ENCODE data around the gene PITPNM3. TPM values are rescaled to one million over a fixed set of nuclear protein-coding genes. Genes with fewer than 3 reads are reported as not detected.

The PITPNM3 gene
- polyA plus RNA-seq, 1 donor from 2014 or later = 3.0 TPM

DNA sequence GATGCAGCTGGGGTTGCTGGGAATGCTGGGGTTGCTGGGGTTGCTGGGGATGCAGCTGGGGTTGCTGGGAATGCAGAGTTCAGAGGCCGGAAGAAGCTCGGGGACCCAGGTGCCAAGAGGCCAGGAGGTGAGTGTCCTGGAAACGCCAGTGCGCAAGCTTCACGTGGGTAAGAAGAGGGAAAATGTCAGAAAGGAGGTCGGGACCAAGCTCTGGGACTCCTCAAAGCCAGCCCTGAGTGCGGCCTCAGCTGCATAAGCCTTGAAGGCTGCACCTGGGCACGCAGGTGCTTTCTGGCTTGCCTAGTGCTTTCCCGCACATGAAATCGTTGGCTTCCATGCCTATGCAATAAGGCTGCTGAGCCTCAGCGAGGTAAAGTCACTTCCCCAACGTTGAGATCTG, 48.3 kb downstream of the PITPNM3 start:
- Histone ChIP-seq H3K27me3 (ENCODE audit: insufficient read depth, low read depth, low read length) (no peaks in the 10 kb centered on the region), H3K79me2 (replicated peaks; ENCODE audit: insufficient read depth, low read length) (no peaks in the 10 kb centered on the region), H3K36me3 (ENCODE audit: insufficient read depth, low read length) (no peaks in the 10 kb centered on the region), H3K9me2 (ENCODE audit: insufficient read depth, low read length) (no peaks in the 10 kb centered on the region), H4K20me1 (ENCODE audit: insufficient read depth) (no peaks in the 10 kb centered on the region), H3K4me3 (ENCODE audit: low read length) (no peak overlapping the region), H3K9ac (ENCODE audit: low read length) (no peak overlapping the region), H3K27ac (ENCODE audit: low read length) (no peak overlapping the region), H2AFZ (ENCODE audit: low read depth, low read length) (no peak overlapping the region), H3F3A (ENCODE audit: insufficient read depth, low read length, poor library complexity, severe bottlenecking) (no peaks in the 10 kb centered on the region), H3K9me3 (ENCODE audit: low read length) (no peaks in the 10 kb centered on the region), H3K4me2 (ENCODE audit: low read length) (no peak overlapping the region)
- TF ChIP-seq EP300 (conservative IDR thresholded peaks at IDR 0.05; ENCODE audit: poor library complexity, severe bottlenecking) = no peak
- TF ChIP-seq, protein P1, sequence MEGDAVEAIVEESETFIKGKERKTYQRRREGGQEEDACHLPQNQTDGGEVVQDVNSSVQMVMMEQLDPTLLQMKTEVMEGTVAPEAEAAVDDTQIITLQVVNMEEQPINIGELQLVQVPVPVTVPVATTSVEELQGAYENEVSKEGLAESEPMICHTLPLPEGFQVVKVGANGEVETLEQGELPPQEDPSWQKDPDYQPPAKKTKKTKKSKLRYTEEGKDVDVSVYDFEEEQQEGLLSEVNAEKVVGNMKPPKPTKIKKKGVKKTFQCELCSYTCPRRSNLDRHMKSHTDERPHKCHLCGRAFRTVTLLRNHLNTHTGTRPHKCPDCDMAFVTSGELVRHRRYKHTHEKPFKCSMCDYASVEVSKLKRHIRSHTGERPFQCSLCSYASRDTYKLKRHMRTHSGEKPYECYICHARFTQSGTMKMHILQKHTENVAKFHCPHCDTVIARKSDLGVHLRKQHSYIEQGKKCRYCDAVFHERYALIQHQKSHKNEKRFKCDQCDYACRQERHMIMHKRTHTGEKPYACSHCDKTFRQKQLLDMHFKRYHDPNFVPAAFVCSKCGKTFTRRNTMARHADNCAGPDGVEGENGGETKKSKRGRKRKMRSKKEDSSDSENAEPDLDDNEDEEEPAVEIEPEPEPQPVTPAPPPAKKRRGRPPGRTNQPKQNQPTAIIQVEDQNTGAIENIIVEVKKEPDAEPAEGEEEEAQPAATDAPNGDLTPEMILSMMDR (IDR thresholded peaks at IDR 0.05; ENCODE audit: poor library complexity, severe bottlenecking) = no peak

GRCh38 chr17:6507535-6507934, 48.8 kb downstream of the PITPNM3 start:
- Histone ChIP-seq H2AFZ (ENCODE audit: low read depth, low read length) (no peak overlapping the region), H3K4me3 (ENCODE audit: low read length) (no peak overlapping the region), H3K36me3 (ENCODE audit: insufficient read depth, low read length) (no peaks in the 10 kb centered on the region), H3K27ac (ENCODE audit: low read length) (no peak overlapping the region), H3K4me2 (ENCODE audit: low read length) (no peak overlapping the region), H3K27me3 (ENCODE audit: insufficient read depth, low read depth, low read length) (no peaks in the 10 kb centered on the region), H3K9ac (ENCODE audit: low read length) (no peak overlapping the region), H3K79me2 (replicated peaks; ENCODE audit: insufficient read depth, low read length) (no peaks in the 10 kb centered on the region), H3K9me3 (ENCODE audit: low read length) (no peaks in the 10 kb centered on the region), H4K20me1 (ENCODE audit: insufficient read depth) (no peaks in the 10 kb centered on the region), H3K9me2 (ENCODE audit: insufficient read depth, low read length) (no peaks in the 10 kb centered on the region), H3F3A (ENCODE audit: insufficient read depth, low read length, poor library complexity, severe bottlenecking) (no peaks in the 10 kb centered on the region)
- TF ChIP-seq TAF1 (IDR thresholded peaks at IDR 0.05; ENCODE audit: low read depth) (no peak), MXI1 (conservative IDR thresholded peaks at IDR 0.05; ENCODE audit: poor library complexity, severe bottlenecking) (no peak), SMC3 (conservative IDR thresholded peaks at IDR 0.05; ENCODE audit: poor library complexity) (no peak), EZH2 (IDR thresholded peaks at IDR 0.05; ENCODE audit: borderline replicate concordance, insufficient read depth, low read length, poor library complexity, severe bottlenecking) (no peak), REST (IDR thresholded peaks at IDR 0.05; ENCODE audit: borderline replicate concordance) (no peak), RAD21 (conservative IDR thresholded peaks at IDR 0.05) (no peak), EP300 (conservative IDR thresholded peaks at IDR 0.05; ENCODE audit: poor library complexity, severe bottlenecking) (no peak), POLR2AphosphoS5 (IDR thresholded peaks at IDR 0.05) (no peak)
- TF ChIP-seq, protein P1 (IDR thresholded peaks at IDR 0.05; ENCODE audit: poor library complexity, severe bottlenecking) = no peak
